ENCODE results near the gene PTPRN.

The PTPRN gene

GRCh38 chr2:219296631-219297391 lies 12.4 kb downstream of the PTPRN start:
- TF ChIP-seq GATA2 (IDR thresholded peaks at IDR 0.05; ENCODE audit: low read depth, low read length) (no peak), GATA3 (IDR thresholded peaks at IDR 0.05; ENCODE audit: low read depth, low read length) (no peak)

DNA sequence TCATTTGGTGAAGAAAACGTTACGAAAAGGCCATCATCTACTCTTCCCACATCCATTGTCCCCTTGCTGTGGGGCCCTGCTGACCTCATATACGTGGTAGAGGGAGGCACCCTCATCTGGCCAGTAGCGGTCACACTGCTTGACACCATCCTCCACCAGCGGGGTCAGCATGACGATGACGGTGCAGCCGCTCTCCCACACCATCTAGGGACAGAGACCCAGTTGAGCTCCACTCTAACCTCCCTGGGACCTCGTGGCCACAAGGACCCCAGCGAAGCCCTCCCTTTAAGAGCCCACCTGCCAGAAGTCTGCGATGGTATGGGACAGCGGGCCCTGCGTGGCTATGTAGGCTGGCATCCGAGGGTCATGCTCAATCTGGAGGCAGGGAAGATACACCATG lies 13.1 kb downstream of the PTPRN start:
- no peak for TF ChIP-seq GATA3 (IDR thresholded peaks at IDR 0.05; ENCODE audit: low read depth, low read length)

- TF ChIP-seq GATA2 (IDR thresholded peaks at IDR 0.05; ENCODE audit: low read depth, low read length): no peak
- TF ChIP-seq GATA3 (IDR thresholded peaks at IDR 0.05; ENCODE audit: low read depth, low read length): no peak
Measured at GRCh38 chr2:219294356-219295351, 14.5 kb downstream of the PTPRN start.

- TF ChIP-seq GATA3 (IDR thresholded peaks at IDR 0.05; ENCODE audit: low read depth, low read length) (no peak), GATA2 (IDR thresholded peaks at IDR 0.05; ENCODE audit: low read depth, low read length) (no peak)
Measured at GRCh38 chr2:219293736-219294231, 15.4 kb downstream of the PTPRN start.

DNA sequence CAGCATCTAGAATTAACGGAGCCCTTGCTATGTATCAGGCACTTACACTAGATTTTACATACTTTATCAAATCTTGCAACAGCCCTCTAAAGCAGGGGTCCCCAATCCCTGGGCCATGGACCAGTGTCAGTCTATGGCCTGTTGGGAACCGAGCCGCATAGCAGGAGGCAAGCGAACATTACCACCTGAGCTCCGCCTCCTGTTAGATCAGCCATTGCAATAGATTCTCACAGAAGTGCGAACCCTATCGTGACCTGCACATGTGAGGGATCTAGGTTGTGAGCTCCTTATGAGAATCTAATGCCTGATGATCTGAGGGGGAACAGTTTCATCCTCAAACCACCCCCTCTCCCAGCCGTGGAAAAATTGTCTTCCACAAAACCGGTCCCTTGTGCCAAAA lies 16.6 kb downstream of the PTPRN start:
- TF ChIP-seq GATA3 (IDR thresholded peaks at IDR 0.05; ENCODE audit: low read depth, low read length) (no peak), GATA2 (IDR thresholded peaks at IDR 0.05; ENCODE audit: low read depth, low read length) (no peak)

GRCh38 chr2:219291910-219292490 lies 17.2 kb downstream of the PTPRN start:
- TF ChIP-seq GATA3 (IDR thresholded peaks at IDR 0.05; ENCODE audit: low read depth, low read length) (no peak), GATA2 (IDR thresholded peaks at IDR 0.05; ENCODE audit: low read depth, low read length) (no peak)

GRCh38 chr2:219291394-219291793 lies 17.8 kb downstream of the PTPRN start:
- TF ChIP-seq GATA3 (IDR thresholded peaks at IDR 0.05; ENCODE audit: low read depth, low read length) (no peak), GATA2 (IDR thresholded peaks at IDR 0.05; ENCODE audit: low read depth, low read length) (no peak)

DNA sequence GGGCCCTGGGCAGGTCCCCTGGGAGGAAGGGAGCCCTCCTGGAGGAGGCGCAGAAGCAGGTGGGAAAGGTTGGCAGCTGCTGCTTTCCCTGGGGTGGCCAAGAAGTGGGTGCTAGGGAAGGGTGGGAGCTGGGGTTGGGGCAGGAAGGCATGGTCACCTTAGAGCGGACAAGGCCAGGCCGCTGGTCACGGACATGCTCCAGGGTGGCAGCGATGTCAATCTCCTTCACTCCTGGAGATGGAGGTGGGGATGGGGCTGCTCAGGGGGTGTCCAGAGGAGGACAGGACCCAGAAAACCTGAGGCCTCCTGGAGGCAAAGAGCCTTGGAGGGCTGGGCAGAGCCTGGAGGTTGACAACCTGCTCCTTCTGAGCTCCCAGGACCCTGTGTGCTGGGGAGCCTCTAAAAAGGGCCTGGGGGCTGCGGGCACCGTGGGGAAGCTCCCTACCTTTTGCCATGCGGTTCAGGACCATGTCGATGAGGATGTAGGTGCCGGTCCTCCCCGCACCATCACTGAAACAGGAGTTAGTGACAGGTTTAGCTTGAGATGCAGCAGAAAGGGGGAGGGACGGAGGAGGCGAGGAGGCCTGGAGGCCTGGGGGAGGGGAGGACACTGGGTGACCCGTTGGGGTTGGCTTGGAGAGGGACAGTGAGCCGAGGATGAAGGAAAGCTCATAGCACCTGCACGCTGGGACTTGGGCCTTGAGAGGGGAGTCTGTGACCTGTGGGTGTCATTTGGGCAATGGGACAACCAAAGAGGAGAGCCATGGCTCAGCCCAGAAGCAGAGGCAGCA lies 18.6 kb downstream of the PTPRN start:
- TF ChIP-seq GATA3 (IDR thresholded peaks at IDR 0.05; ENCODE audit: low read depth, low read length): no peak
- TF ChIP-seq GATA2 (IDR thresholded peaks at IDR 0.05; ENCODE audit: low read depth, low read length): no peak

DNA sequence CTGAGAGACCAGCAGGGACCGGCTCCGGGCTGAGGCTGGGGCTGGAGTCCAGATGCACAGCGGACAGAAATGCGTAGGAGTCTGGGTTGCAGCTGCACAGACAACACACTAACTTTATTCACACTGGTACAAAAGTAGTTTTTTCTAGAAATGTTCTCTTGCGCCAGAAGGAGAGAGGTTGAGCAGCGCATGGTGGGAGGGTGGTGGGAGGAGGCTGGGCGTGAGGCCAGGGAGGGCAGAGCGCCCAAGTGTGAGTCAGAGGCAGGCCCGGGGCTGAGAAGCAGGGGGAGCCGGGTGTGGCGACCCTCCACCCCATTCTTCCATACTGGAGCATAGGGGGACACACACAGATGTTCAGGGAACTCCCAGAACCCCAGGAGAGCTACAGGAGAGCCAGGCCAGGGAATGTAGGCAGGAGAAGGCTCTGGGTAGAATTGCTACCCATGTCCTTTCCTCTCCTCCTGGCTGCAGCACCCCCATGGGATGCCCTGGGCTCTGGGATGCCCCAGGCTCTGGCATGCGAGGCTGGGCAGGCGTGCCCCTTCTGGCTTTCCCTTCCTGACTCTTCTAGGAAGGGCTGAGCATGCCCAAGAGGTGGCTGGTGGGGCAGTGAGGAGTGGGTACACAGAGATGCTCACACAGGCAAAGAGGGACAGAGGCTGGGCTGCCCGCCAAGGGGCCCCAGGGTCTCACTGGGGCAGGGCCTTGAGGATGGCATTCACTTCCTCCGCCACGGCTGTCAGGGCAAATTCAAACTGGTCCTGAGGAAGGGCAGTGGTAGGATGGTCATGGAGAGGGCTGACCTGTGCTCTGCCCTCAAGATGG lies 19.5 kb downstream of the PTPRN start:
- TF ChIP-seq GATA2 (IDR thresholded peaks at IDR 0.05; ENCODE audit: low read depth, low read length): no peak
- no peak for TF ChIP-seq GATA3 (IDR thresholded peaks at IDR 0.05; ENCODE audit: low read depth, low read length)

DNA sequence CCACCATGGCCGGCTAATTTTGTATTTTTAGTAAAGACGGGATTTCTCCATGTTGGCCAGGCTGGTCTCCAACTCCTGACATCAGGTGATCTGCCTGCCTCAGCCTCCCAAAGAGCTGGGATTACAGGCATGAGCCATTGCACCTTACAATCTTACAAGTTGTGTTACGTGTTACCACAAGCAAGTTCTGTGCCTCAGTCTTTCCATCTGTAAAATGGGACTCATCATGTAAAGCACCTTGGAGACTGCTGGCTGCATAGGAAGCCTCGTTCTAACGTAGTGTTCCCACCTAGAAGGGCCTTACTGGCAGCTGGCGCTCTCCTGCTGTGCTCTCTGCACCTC lies 20.0 kb downstream of the PTPRN start:
- TF ChIP-seq GATA3 (IDR thresholded peaks at IDR 0.05; ENCODE audit: low read depth, low read length): no peak
- TF ChIP-seq GATA2 (IDR thresholded peaks at IDR 0.05; ENCODE audit: low read depth, low read length): no peak

DNA sequence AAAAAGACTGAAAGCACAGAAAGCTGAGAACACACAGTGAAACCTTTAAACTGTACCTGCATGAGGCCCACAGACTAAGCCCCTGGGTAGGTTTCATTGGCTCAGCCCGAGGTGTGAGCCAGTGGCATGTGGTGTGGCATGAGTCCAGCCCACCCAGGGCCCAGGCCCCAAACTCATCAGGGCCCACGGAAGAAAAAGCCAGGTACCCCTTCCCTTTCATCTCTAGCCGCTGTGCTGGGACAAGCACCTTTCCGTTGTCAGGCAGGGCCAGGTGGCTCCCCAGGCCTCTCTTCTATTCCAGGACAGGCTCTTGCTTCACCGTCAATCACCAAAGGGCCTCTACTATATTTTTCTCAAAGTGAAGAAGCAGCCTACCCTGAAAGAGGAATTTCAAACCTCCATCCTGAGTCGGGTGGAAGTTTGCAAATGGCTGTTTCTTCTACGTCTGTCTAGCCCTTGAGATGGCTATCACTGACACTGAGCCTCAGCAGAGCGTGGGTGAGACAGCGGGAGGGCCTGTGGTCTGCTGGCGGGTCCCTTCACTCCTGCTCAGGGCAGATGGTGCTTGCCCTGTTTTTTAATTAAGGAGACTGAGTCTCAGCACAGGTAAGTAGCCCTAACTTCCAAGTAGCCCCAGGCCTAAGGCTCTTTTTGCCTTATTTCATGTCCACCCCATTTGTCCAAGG lies 21.5 kb downstream of the PTPRN start:
- TF ChIP-seq GATA2 (IDR thresholded peaks at IDR 0.05; ENCODE audit: low read depth, low read length) (no peak), GATA3 (IDR thresholded peaks at IDR 0.05; ENCODE audit: low read depth, low read length) (no peak)

DNA sequence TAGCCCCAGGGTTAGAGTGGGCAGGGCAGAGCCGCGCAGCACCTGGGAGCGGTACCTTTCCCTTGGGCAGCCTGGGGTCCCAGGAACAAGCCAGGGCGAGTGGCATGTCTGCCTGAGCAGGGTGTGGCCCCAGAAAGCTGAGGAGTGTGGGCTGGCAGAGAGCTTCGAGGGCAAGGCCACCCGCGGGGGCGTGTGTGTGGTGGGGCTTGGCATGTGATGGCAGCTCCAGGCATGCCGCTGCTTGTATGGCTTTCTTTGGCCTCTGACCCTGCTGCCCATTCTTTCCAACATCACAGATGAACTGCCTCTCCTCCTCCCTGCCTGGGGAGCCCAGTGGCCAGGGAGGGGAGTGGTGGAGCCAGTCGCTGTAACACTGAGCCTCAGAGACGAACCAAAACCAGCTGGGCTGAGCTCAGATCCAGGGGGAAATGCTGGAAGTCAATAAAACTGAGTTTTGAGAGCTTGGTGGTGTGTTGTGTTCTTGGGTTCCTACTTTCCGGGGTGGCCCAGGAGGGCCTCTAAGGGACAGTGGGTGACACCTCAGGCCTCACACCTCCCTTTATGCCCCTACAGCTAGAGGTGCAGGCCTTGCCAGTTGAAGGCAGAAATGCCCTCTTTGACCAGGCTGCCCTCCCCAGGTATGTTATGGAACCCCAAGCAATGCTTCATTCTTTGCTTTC lies 22.6 kb downstream of the PTPRN start:
- TF ChIP-seq GATA3 (IDR thresholded peaks at IDR 0.05; ENCODE audit: low read depth, low read length) (no peak), GATA2 (IDR thresholded peaks at IDR 0.05; ENCODE audit: low read depth, low read length) (no peak)

Data from SH-SY5Y (cell line).